ENCODE measurements around the gene HSD11B1.

Gene HSD11B1

DNA sequence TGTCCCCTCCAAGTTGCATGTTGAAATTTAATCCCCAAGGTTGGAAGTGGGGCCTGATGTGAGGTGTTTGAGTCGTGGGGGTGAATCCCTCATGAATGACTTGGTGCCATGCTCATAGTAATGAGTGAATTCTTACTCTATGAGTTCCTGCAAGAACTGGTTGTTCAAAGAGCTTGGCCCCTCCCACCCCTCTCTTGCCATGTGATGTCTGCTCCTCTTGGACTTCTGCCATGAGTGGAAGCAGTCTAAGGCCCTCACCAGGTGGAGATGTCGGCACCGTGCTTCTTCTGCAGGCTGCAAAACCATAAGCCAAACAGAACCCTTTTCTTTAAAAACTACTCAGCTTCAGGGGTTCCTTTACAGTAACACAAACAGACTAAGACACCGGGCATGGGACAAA lies 15.2 kb upstream of the HSD11B1 start:
- H3K27ac ChIP-seq (replicated peaks; ENCODE audit: low read length), result no peak overlapping the region
- no peak overlapping the region for H3K4me3 ChIP-seq (ENCODE audit: low read length in 2 of 2)
- no peaks in the 10 kb centered on the region for H3K36me3 ChIP-seq (replicated peaks in 1 of 2; ENCODE audit: control insufficient read depth in 2 of 2, insufficient read depth in 2 of 2, low read length in 2 of 2)
- no peak overlapping the region for H4K91ac ChIP-seq (ENCODE audit: low read depth, low read length, poor library complexity)
- H3K27me3 ChIP-seq (ENCODE audit: control insufficient read depth in 3 of 3, insufficient read depth in 3 of 3, low read depth in 1 of 3, low read length in 3 of 3), result peaks cover 0 to 8% (median 2%) of the 10 kb centered on the region in 3 experiments
- no peak overlapping the region for H2BK12ac ChIP-seq (ENCODE audit: low read length)
- no peak overlapping the region for H4K8ac ChIP-seq (ENCODE audit: low read depth, low read length)
- no peak overlapping the region for H3K14ac ChIP-seq (ENCODE audit: low read length)
- no peak overlapping the region for H2AK5ac ChIP-seq (ENCODE audit: low read depth, low read length)
- H3K4ac ChIP-seq (ENCODE audit: low read length), result no peak overlapping the region
- H2BK5ac ChIP-seq (ENCODE audit: low read length), result no peak overlapping the region
- H3K9ac ChIP-seq (ENCODE audit: low read depth, low read length, poor library complexity), result no peak overlapping the region
- peaks cover 0 to 5% of the 10 kb centered on the region in 2 donors for H3K4me1 ChIP-seq (ENCODE audit: control insufficient read depth in 2 of 2, insufficient read depth in 1 of 2, low read depth in 1 of 2, low read length in 2 of 2)
- no peak for DNase-seq (ENCODE audit: low spot score)
- H3K23ac ChIP-seq (ENCODE audit: low read depth, low read length, poor library complexity), result no peak overlapping the region
- H2BK15ac ChIP-seq (ENCODE audit: low read length), result no peak overlapping the region
- no peak overlapping the region for H3K18ac ChIP-seq (ENCODE audit: low read length)
- no peak overlapping the region for H2AFZ ChIP-seq (ENCODE audit: low read length)
- WGBS, 2 donors (ENCODE audit: extremely low coverage in 2 of 2, insufficient read length in 2 of 2, insufficient replicate concordance in 1 of 2), result no CpG with 5 or more reads among the region's 4 CpGs
- H3K79me1 ChIP-seq (ENCODE audit: low read depth, low read length), result no peaks in the 10 kb centered on the region
- H2BK120ac ChIP-seq (ENCODE audit: low read depth, low read length), result no peak overlapping the region
- no peak overlapping the region for H3K4me2 ChIP-seq (ENCODE audit: insufficient read depth, low read length, poor library complexity, severe bottlenecking)
- no peaks in the 10 kb centered on the region for H3K9me3 ChIP-seq (replicated peaks in 1 of 2; ENCODE audit: control insufficient read depth in 2 of 2, insufficient read depth in 1 of 2, low read depth in 1 of 2, low read length in 2 of 2)

DNA sequence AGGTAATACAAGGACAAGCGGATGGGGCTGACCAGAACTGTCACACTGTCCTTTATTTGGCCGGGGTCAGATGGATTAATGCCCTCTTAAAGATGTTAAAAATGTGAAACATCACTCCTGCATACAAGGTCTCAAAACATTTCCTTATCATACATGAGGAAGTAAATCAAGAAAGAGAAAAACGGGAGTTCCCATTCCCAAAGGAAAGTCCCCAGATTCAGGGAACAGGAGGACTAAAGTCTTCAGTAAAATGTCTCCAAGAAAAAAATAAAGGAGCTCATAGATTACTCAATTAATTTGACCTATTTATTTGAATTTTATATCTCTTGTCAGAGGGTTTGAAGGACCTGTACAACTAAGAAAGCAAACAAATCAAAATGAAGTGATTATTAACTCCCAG lies 13.4 kb upstream of the HSD11B1 start:
- no peak overlapping the region for H3K27ac ChIP-seq (replicated peaks; ENCODE audit: low read length)
- H3K27me3 ChIP-seq (ENCODE audit: control insufficient read depth in 3 of 3, insufficient read depth in 3 of 3, low read depth in 1 of 3, low read length in 3 of 3), result peaks cover 0 to 8% (median 2%) of the 10 kb centered on the region in 3 experiments
- H3K79me1 ChIP-seq (ENCODE audit: low read depth, low read length), result no peaks in the 10 kb centered on the region
- no peak for DNase-seq (ENCODE audit: low spot score)
- no peak overlapping the region for H4K91ac ChIP-seq (ENCODE audit: low read depth, low read length, poor library complexity)
- H3K23ac ChIP-seq (ENCODE audit: low read depth, low read length, poor library complexity), result no peak overlapping the region
- H2BK120ac ChIP-seq (ENCODE audit: low read depth, low read length), result no peak overlapping the region
- H2BK15ac ChIP-seq (ENCODE audit: low read length), result no peak overlapping the region
- H3K9ac ChIP-seq (ENCODE audit: low read depth, low read length, poor library complexity), result no peak overlapping the region
- no peak overlapping the region for H2AK5ac ChIP-seq (ENCODE audit: low read depth, low read length)
- H3K4ac ChIP-seq (ENCODE audit: low read length), result no peak overlapping the region
- WGBS, 2 donors (ENCODE audit: extremely low coverage in 2 of 2, insufficient read length in 2 of 2, insufficient replicate concordance in 1 of 2), result no CpG with 5 or more reads among the region's 3 CpGs
- no peak overlapping the region for H2BK12ac ChIP-seq (ENCODE audit: low read length)
- no peaks in the 10 kb centered on the region for H3K4me1 ChIP-seq (ENCODE audit: control insufficient read depth in 2 of 2, insufficient read depth in 1 of 2, low read depth in 1 of 2, low read length in 2 of 2)
- no peak overlapping the region for H4K8ac ChIP-seq (ENCODE audit: low read depth, low read length)
- no peaks in the 10 kb centered on the region for H3K9me3 ChIP-seq (replicated peaks in 1 of 2; ENCODE audit: control insufficient read depth in 2 of 2, insufficient read depth in 1 of 2, low read depth in 1 of 2, low read length in 2 of 2)
- no peak overlapping the region for H3K14ac ChIP-seq (ENCODE audit: low read length)
- H2AFZ ChIP-seq (ENCODE audit: low read length), result no peak overlapping the region
- no peak overlapping the region for H3K4me3 ChIP-seq (ENCODE audit: low read length in 2 of 2)
- H2BK5ac ChIP-seq (ENCODE audit: low read length), result no peak overlapping the region
- no peak overlapping the region for H3K18ac ChIP-seq (ENCODE audit: low read length)
- no peaks in the 10 kb centered on the region for H3K36me3 ChIP-seq (replicated peaks in 1 of 2; ENCODE audit: control insufficient read depth in 2 of 2, insufficient read depth in 2 of 2, low read length in 2 of 2)
- H3K4me2 ChIP-seq (ENCODE audit: insufficient read depth, low read length, poor library complexity, severe bottlenecking), result no peak overlapping the region

DNA sequence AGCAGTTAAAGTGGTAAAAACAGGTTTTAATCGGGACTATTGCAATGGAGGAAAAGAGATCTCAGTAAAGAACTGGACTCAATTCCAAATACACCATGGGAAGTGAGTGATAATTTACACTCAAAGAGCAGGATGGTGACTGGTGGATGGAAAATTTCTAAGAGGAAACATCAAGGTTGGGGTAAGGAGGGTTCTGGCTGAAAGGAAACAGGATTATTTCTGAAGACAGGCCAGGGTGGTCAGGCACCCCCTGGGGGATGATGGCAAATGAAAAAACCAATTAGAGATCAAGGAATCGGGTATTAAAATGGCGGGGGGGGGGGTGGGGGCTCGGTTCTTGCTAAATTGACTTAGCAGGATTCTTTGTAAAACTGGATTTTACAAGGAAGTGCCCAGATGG lies 12.3 kb upstream of the HSD11B1 start:
- no peak overlapping the region for H2AK5ac ChIP-seq (ENCODE audit: low read depth, low read length)
- H3K23ac ChIP-seq (ENCODE audit: low read depth, low read length, poor library complexity), result no peak overlapping the region
- no peak overlapping the region for H2BK120ac ChIP-seq (ENCODE audit: low read depth, low read length)
- H3K4me2 ChIP-seq (ENCODE audit: insufficient read depth, low read length, poor library complexity, severe bottlenecking), result no peak overlapping the region
- no CpG with 5 or more reads among the region's 4 CpGs for WGBS, 2 donors (ENCODE audit: extremely low coverage in 2 of 2, insufficient read length in 2 of 2, insufficient replicate concordance in 1 of 2)
- no peak overlapping the region for H2BK12ac ChIP-seq (ENCODE audit: low read length)
- H3K27ac ChIP-seq (replicated peaks; ENCODE audit: low read length), result no peak overlapping the region
- no peak overlapping the region for H2AFZ ChIP-seq (ENCODE audit: low read length)
- H3K4me3 ChIP-seq (ENCODE audit: low read length in 2 of 2), result no peak overlapping the region
- no peak overlapping the region for H2BK15ac ChIP-seq (ENCODE audit: low read length)
- H3K79me1 ChIP-seq (ENCODE audit: low read depth, low read length), result no peaks in the 10 kb centered on the region
- H3K14ac ChIP-seq (ENCODE audit: low read length), result no peak overlapping the region
- H4K91ac ChIP-seq (ENCODE audit: low read depth, low read length, poor library complexity), result no peak overlapping the region
- no peaks in the 10 kb centered on the region for H3K36me3 ChIP-seq (replicated peaks in 1 of 2; ENCODE audit: control insufficient read depth in 2 of 2, insufficient read depth in 2 of 2, low read length in 2 of 2)
- H3K18ac ChIP-seq (ENCODE audit: low read length), result no peak overlapping the region
- no peaks in the 10 kb centered on the region for H3K9me3 ChIP-seq (replicated peaks in 1 of 2; ENCODE audit: control insufficient read depth in 2 of 2, insufficient read depth in 1 of 2, low read depth in 1 of 2, low read length in 2 of 2)
- H4K8ac ChIP-seq (ENCODE audit: low read depth, low read length), result no peak overlapping the region
- no peaks in the 10 kb centered on the region for H3K4me1 ChIP-seq (ENCODE audit: control insufficient read depth in 2 of 2, insufficient read depth in 1 of 2, low read depth in 1 of 2, low read length in 2 of 2)
- H3K4ac ChIP-seq (ENCODE audit: low read length), result no peak overlapping the region
- H3K27me3 ChIP-seq (ENCODE audit: control insufficient read depth in 3 of 3, insufficient read depth in 3 of 3, low read depth in 1 of 3, low read length in 3 of 3), result peaks cover 0 to 4% (median 2%) of the 10 kb centered on the region in 3 experiments
- no peak overlapping the region for H2BK5ac ChIP-seq (ENCODE audit: low read length)
- no peak for DNase-seq (ENCODE audit: low spot score)
- H3K9ac ChIP-seq (ENCODE audit: low read depth, low read length, poor library complexity), result no peak overlapping the region

DNA sequence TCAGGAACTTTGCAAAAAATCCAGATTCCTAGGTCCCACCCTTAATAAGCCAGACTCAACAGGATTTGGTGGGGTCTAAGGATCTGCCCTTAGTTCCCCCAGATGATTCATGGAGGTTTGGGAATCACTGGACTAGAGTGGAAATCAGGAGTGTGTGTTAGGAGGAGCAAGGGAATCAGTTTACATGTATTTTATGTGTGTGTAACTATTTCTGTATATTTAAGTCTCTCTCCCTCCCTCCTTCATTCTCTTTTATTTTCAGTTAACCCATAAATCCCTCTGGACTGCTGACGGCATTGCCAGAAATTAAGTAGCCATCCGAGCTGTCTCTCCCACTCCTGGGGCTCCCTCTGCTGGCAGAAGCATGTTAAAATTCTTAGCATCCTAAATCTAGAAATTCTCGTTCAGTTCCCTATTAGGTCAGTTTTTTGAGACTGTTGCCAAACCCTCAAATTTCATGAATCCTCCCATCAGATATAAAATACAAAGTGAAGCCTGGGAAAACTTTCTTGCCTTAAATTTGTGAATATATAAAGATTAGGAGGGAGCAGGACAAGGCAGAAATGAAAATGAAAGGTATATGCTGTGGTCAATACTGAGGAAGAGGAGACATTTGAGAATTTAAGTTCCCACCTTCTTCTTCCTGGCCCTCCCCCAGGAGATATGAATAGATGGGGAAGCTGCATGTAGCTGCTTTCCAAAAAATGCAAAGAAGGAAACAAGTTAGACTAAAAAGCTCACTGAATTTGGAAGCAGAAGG lies 11.7 kb upstream of the HSD11B1 start:
- peak; percentile 67 for DNase-seq (ENCODE audit: low spot score)
- Histone ChIP-seq H2BK120ac (ENCODE audit: low read depth, low read length) (no peak overlapping the region), H3K18ac (ENCODE audit: low read length) (no peak overlapping the region), H4K8ac (ENCODE audit: low read depth, low read length) (no peak overlapping the region), H2AFZ (ENCODE audit: low read length) (no peak overlapping the region), H3K9me3 (replicated peaks in 1 of 2; ENCODE audit: control insufficient read depth in 2 of 2, insufficient read depth in 1 of 2, low read depth in 1 of 2, low read length in 2 of 2) (no peaks in the 10 kb centered on the region), H3K27ac (replicated peaks; ENCODE audit: low read length) (no peak overlapping the region), H3K4me1 (ENCODE audit: control insufficient read depth in 2 of 2, insufficient read depth in 1 of 2, low read depth in 1 of 2, low read length in 2 of 2) (no peaks in the 10 kb centered on the region), H3K23ac (ENCODE audit: low read depth, low read length, poor library complexity) (no peak overlapping the region), H2BK15ac (ENCODE audit: low read length) (no peak overlapping the region), H3K79me1 (ENCODE audit: low read depth, low read length) (no peaks in the 10 kb centered on the region), H3K36me3 (replicated peaks in 1 of 2; ENCODE audit: control insufficient read depth in 2 of 2, insufficient read depth in 2 of 2, low read length in 2 of 2) (no peaks in the 10 kb centered on the region), H4K91ac (ENCODE audit: low read depth, low read length, poor library complexity) (no peak overlapping the region), H3K9ac (ENCODE audit: low read depth, low read length, poor library complexity) (no peak overlapping the region), H3K14ac (ENCODE audit: low read length) (no peak overlapping the region), H3K4me2 (ENCODE audit: insufficient read depth, low read length, poor library complexity, severe bottlenecking) (no peak overlapping the region), H2BK12ac (ENCODE audit: low read length) (no peak overlapping the region), H3K4me3 (ENCODE audit: low read length in 2 of 2) (no peak overlapping the region), H2AK5ac (ENCODE audit: low read depth, low read length) (no peak overlapping the region), H3K4ac (ENCODE audit: low read length) (no peak overlapping the region), H3K27me3 (ENCODE audit: control insufficient read depth in 3 of 3, insufficient read depth in 3 of 3, low read depth in 1 of 3, low read length in 3 of 3) (peaks cover 0 to 4% (median 2%) of the 10 kb centered on the region in 3 experiments), H2BK5ac (ENCODE audit: low read length) (no peak overlapping the region)
- no CpG with 5 or more reads among the region's 3 CpGs for WGBS, 2 donors (ENCODE audit: extremely low coverage in 2 of 2, insufficient read length in 2 of 2, insufficient replicate concordance in 1 of 2)

All from neuronal stem cell (in vitro differentiated cells).